22Rv1 (cell line): ENCODE data around the gene RPS25.

ENCODE experiments used
- CTCF ChIP-seq: fragments of 450-650 bp; IDR thresholded peaks from 2 replicates; pipeline ENCODE4 v1.5.1; 2017; ENCODE audit warnings: mild to moderate bottlenecking
- ZFX ChIP-seq: fragments of 450-650 bp; IDR thresholded peaks from 2 replicates; pipeline ENCODE4 v1.6.1; 2017; ENCODE audit warnings: antibody characterized with exemption, borderline replicate concordance

DNA sequence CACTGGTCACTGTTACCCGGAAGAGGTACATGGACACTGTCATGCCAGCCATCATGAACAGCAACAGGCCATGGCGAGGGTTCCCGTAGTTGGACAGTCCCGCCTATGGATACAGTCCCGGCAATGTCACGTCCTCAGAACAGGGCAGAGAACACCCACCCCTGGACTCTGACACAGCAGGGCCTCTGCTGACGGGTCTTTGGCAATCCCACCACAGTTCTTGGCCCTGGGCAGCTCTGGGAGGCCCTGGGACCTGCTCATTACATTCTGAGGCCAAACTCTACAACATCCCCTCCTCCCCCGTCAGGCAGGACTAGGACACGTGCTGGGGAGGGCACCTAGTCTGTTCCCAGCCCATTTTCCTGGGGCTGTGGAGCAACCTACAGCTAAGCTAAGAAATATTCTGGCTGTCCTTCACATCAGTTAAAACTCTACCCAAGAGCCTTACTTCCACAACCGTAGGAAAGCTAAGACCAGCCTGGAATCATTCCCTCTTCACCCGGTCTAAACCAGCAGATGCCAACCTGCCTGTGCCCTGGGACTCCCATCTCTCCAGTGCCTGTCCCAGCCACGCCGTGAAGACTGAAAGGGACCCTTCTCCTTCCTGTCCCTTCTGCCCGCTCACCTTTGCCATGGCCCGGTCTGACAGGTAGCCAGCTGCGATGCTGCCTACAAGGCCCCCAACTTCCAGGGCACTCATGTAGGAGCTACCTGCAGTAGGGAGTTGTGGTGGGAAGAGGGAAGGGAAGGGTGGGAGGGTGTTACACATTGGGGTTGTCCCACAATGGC lies 8.0 kb upstream of the RPS25 start:
- no peak for TF ChIP-seq CTCF
- no peak for TF ChIP-seq ZFX
